HG03139 (cell line): ENCODE results near the gene SLC32A1.

Experiments
- ATAC-seq: cut with Tn5 transposase; IDR thresholded peaks from one replicate; pipeline ENCODE4 v1.9.1; 2021; ENCODE audit not compliant: unreplicated experiment

The SLC32A1 gene

GRCh38 chr20:38725148-38725901 is 1.0 kb downstream of the SLC32A1 start:
- ATAC-seq: no peak

- ATAC-seq: no peak
Measured at GRCh38 chr20:38725931-38726803, 1.9 kb downstream of the SLC32A1 start.

GRCh38 chr20:38726804-38727606 is 2.7 kb downstream of the SLC32A1 start:
- no peak for ATAC-seq

- no peak for ATAC-seq
Measured at GRCh38 chr20:38727607-38728190, 3.4 kb downstream of the SLC32A1 start.

GRCh38 chr20:38728191-38728781 is 4.0 kb downstream of the SLC32A1 start:
- ATAC-seq: no peak

GRCh38 chr20:38728911-38729642 is 4.8 kb downstream of the SLC32A1 start:
- ATAC-seq: no peak

GRCh38 chr20:38729767-38730166 is 5.5 kb downstream of the SLC32A1 start:
- ATAC-seq: no peak

- no peak for ATAC-seq
Measured at GRCh38 chr20:38730167-38730988, 6.1 kb downstream of the SLC32A1 start.

- ATAC-seq: no peak
Measured at GRCh38 chr20:38730989-38731737, 6.9 kb downstream of the SLC32A1 start.

- no peak for ATAC-seq
Measured at GRCh38 chr20:38731738-38732113, 7.4 kb downstream of the SLC32A1 start.

- ATAC-seq: no peak
Measured at GRCh38 chr20:38732981-38733380, 8.7 kb downstream of the SLC32A1 start.

GRCh38 chr20:38735172-38735571 is 10.9 kb downstream of the SLC32A1 start:
- no peak for ATAC-seq

GRCh38 chr20:38737887-38738286 is 13.6 kb downstream of the SLC32A1 start:
- no peak for ATAC-seq

GRCh38 chr20:38745757-38746156 is 21.5 kb downstream of the SLC32A1 start:
- no peak for ATAC-seq

- no peak for ATAC-seq
Measured at GRCh38 chr20:38747495-38748096, 23.3 kb downstream of the SLC32A1 start.

- peak; percentile 78 for ATAC-seq
Measured at GRCh38 chr20:38748097-38748860, 24.0 kb downstream of the SLC32A1 start, which contains the start of gene ACTR5. Gene ACTR5, plus strand, starts transcription at chr20:38748460. Its CDS starts 19 bp downstream, at chr20:38748479.

- ATAC-seq: peak; percentile 24
Measured at GRCh38 chr20:38748861-38749149, 24.5 kb downstream of the SLC32A1 start.
